Measurements from ENCODE around the gene TF.
"Not testable (repeated sequence)": the region's sequence is repeated elsewhere in the genome, so short reads cannot be mapped to it uniquely, and the experiment has no call there.

Gene TF

DNA sequence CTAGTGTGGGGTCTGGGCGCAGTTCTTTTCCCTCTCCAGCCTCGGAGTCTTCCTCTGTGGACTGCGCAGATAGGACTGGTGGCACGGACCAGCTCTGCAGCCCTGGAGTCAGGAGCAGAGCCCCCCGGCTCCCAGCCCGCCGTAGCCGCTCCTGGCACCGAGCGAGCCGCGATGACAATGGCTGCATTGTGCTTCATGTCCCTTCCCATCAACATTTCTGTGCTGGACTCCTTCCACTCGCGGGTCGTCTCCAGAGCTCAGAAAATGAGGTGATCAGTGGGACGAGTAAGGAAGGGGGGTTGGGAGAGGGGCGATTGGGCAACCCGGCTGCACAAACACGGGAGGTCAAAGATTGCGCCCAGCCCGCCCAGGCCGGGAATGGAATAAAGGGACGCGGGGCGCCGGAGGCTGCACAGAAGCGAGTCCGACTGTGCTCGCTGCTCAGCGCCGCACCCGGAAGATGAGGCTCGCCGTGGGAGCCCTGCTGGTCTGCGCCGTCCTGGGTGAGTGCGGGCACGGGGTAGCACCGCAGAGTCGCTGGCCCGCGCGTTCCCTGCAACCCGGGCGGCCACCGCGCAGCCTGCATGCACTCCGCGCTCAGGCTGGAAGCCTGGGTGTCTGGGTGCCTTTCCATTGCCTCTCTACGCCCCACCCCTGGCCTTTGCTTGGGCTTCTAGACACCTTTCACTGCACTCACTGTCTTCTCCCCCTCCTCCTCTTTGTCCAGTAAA, at the start of gene TF:
Gene TF (plus strand): TSS at position 413 of the 731 bp plus-strand sequence. CDS start 48 bp downstream, at position 461.
- peak; percentile 69 for DNase-seq (ENCODE audit: low spot score)

DNA sequence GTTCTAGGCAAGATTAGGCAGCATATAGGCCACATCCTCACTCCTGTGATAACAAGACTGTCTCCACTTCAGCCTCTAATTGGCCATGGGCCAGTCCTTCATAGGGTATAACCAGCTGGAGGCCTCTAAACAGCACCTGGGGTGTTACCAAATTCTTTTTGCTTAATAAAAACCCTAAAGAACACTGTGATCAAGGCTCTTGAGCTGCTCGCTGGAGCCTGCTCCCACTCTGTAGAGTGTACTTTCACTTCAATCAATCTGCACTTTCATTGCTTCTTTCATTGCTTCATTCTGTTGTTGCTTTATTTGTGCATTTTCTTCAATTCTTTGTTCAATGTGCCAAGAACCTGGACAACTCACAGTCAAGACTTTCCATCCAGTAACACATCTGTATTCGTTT, 48.2 kb upstream of the TF start:
- no peak for DNase-seq (ENCODE audit: low spot score)

DNA sequence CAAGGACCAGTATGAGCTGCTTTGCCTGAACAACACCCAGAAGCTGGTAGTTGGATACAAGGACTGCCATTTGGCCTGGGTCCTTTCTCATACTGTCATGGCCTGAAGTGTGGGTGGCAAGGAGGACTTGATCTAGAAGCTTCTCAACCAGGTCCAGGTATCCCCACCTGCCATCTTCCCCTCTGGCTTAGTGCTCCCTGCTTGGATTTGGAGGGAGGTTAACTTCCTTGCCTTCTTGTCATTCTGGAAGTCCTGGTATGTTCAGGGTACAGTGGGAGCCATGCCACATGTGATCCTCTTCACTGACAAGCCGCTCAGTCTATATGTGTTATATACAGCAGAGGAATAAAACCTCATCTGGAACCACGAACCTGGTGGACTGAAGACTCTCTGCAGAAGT, 46.7 kb upstream of the TF start:
- no peak for DNase-seq (ENCODE audit: low spot score)

DNA sequence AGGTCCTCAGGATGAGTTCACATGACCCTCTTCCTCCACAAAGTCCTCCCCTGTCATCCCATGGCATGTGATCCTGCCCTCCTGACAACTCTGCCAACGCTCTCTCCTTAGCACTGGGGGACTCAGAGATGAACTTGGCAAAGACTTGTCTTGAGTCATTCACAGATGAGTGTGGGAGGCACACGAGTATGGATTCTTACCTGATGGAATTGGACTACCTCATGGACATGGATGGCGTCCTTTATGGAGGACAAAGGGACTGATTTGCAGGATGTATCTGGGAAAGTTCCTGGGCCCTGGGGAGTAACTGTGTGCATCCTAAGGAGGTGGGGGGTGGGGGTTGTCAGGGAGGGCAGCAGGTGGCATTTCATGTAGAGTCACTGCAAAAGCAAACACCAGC, 46.3 kb upstream of the TF start:
- no peak for DNase-seq (ENCODE audit: low spot score)

DNA sequence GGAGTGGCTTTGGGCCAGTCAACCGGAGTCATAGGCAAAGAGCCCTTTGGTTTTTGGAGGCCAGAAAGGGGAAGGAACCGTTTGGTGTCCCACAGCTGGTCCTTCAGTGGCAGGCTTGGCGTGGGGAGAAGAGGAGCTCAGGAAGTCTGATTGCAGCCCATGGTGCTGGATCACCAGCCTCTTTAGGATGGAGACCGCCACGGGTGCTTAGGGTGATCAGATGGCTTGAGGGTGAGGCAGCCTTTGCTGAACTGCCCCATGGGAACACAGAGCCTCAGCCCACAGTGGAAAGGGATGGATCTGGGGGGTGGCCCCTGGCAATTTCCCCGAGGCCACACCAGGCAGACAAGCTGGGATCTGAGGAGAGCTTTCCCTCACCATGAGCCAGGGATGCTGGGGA, 45.8 kb upstream of the TF start:
- no peak for DNase-seq (ENCODE audit: low spot score)

DNA sequence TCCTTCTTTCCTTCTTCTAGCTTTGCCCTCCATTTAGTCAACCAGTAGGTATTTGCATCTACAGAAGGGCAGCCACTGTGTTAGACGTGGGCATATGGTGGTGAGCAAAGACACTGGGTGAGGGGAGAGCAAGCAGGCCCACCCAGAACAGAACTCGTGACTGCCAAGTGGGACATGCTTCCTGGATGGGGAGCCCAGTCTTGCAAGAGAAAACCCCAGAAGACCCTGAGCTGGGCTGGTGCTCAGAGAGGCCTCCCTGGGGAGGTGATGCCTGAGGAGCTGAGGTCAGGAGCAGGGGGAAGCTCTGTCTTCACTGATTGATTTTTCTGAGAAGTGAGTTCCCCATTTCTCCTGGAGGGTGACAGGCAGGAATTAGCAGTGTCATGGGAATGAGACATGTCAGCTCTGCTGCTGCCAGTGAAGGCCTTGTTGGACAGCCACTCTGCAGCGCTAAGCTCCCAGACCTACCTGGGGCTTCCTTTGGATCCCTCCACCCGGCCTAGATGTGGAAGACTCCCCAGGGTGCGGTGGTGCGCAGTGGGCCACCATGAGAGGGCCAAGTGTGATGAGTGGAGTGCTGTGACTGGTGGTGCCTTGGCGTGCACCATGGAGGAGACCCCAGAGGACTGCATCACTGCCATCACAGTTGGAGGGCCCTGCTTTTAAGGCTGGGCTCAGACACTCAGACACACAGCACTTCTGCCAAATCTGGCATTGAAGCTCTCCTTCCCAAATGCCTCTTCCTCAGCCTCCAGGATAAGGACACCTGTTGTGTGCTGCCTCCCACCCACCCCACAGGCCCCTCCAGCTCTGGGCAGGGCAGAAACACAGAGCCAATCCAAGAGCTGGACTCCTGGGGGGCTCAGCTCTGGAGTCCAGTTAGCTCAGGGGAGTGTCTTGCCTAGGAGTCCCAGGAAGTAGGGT, 44.5 kb upstream of the TF start:
- DNase-seq (ENCODE audit: low spot score), result no peak

DNA sequence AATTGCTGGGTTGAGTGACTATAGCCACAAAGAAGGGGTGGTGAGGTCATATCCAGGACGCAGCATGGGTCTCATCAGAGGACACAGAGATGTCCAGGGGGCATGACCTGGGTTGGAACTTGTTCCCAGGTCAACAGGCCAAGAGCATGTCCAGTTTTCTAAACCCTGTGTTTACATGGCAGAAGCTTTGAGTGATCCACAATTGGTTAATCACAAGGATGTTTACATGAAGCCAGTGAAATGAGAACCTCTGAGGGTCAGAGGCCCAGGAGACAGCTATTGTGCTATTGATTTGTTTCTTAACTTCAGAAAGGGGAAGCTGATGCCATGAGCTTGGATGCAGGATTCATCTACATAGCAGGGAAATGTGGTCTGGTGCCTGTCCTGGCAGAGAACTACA, 42.3 kb upstream of the TF start:
- DNase-seq (ENCODE audit: low spot score), result peak; percentile 31

DNA sequence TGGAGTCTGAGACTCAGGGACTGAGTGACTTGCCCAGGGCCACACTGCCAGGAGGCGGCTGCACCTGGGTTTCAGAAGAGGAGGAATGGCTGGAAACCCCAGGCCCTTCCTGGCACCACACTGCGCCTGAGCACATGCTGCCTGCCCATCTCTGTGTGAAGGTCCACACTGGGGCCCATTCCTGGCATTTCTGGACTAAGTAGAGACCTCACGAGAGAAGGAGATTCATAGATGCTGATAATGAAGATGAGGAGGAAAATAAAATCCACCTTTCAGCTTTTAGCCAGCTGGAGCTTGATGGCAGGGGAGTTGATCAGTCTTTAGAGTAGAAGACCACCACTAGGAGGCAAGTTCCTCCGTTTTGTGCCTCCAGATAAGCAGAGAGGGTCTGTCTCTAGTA, 40.2 kb upstream of the TF start:
- DNase-seq (ENCODE audit: low spot score), result no peak

DNA sequence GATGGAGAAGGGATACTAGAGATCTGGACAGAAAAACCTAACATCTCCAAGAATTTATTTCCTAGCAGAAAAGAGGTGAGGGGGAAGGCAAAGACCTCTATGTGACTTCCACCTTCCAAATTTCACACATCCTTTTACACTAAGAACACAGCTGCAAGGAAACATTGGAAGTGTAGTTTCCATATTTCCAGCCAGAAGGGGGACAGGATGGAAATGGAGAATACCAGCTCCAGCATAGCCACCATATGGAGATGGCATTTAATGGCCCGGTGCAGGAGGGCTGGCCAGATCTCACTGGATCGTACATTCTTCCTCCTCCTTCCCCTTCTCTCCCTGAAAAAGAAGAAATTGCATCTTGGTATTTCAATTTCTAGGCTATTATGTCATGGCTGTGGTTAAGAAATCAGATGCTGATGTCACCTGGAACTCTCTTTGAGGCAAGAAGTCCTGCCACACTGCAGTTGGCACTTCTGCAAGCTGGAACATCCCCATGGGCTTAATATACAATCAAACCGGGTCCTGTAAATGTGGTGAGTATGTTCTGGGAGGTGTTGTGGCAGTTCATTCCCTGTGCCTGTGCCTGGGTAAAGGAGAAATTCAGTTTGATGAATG, 36.9 kb upstream of the TF start:
- no peak for DNase-seq (ENCODE audit: low spot score)

DNA sequence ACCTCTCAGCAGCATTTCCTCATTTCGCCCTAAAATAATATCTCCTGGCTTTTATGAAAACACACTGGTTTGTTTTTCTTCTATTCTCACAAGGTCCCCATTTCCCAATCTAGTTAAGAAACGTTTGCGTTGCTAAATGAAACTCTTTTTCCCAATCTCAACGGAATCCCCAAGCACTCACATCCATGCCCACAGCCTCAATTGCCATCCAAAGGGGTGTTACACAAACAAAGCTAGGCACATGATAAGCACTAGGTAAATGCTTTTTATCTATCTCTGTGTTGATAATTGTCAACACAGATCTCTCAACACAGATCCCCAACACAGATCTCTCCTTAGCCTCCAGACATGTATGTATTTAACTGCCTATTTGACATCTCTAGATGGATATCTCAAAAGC, 35.2 kb upstream of the TF start:
- DNase-seq (ENCODE audit: low spot score), result no peak

DNA sequence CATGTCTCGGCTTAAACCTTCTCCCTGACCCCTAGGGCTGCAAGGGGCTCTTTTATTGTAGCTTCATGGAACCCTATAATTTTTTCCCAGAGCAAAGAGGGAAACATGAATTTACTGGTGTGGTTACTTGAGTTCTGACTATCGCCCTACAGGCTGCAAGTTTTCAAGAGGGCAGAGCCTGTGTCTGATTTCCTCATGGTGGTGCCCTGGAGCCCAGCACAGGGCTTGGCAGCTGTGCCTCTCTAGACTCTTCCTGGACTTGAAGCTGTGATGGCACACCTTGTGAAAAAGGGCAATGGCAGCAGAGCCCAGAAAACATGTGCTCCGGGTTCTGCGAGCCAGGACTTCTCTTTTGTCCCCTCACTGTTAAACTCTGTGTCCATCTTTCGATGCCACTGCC, 34.2 kb upstream of the TF start:
- no peak for DNase-seq (ENCODE audit: low spot score)

DNA sequence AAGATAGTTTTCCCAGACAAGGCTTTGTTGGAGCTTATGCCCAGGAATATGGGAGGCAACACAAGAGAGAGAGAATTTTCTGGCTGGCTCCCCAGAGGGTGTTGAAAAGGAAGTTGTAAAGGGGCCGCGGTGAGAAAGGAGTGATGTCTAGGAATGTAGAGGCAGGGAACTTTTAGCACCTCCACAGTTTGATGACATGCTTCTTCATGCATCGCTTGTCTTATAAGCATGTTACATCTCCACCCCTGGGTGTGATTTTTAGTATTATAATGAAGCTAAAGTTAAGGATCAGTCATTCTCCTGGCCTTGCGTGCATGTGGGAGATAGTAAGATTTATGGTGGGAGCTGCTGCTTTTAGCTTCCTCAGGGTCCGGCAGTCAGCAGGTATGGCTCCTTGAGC, 32.8 kb upstream of the TF start:
- DNase-seq (ENCODE audit: low spot score), result no peak

DNA sequence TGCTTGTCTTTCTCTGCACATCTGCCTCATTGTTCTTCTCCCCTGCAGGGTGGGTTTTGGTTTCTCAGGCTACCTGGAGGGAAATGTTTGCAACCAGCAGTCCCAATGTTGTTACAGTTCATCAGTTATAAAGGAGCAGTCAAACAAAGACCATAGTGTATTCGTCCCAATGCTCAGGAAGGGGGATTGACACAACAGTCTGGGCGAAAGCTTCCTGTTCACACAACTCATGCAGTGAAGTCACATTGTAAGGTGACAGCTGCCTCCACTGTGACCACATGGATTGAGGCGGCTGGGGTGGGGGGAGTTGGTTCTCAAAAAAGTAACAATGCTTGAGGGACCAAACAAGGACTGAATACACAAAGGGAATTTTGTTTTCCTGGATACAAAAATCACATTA, 28.8 kb upstream of the TF start:
- DNase-seq (ENCODE audit: low spot score), result no peak

DNA sequence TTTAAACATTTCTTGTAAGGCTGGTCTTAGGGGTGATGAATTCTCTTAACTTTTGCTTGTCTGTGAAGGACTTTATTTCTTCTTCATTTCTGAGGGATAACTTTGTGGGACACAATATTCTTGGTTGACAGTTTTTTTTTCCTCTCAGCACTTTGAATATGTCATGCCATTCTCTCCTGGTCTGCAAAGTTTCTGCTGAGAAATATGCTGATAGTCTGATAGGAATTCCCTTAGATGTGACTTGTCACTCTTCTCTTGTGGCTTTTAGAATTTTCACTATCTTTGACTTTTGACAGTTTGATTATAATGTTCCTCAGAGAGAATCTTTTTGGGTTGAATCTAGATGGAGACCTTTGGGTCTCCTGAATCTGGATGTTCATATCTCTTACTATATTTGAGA, 23.3 kb upstream of the TF start:
- no peak for DNase-seq (ENCODE audit: low spot score)

DNA sequence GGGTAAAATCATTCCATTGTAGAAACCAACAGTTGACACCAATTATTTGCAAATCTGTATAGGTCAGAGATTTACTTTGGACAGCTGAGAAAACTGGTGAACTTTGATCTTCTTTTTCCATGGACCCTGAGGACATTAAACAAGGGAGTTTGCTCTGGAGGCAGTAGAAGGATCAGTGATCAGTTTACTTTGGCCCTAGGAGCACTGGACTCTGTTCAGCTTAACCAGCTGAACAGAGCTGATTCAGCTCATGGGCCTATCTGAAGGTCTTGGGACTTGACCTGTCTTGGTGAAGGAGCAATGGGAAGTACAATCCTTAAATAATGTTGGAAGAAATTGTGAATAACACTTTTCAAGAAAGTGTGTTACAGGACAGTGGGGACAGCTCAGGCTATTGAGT, 15.2 kb upstream of the TF start:
- DNase-seq (ENCODE audit: low spot score), result no peak

DNA sequence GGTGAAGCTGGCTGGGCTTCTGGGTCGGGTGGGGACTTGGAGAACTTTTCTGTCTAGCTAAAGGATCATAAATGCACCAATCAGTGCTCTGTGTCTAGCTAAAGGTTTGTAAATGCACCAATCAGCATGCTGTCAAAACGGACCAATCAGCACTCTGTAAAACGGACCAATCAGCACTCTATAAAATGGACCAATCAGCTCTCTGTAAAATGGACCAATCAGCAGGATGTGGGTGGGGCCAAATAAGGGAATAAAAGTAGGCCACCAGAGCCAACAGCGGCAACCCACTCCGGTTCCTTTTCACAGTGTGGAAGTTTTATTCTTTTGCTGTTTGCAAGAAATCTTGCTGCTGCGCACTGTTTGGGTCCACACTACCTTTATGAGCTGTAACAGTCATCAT, 14.0 kb upstream of the TF start:
- DNase-seq (ENCODE audit: low spot score), result not testable (repeated sequence)

DNA sequence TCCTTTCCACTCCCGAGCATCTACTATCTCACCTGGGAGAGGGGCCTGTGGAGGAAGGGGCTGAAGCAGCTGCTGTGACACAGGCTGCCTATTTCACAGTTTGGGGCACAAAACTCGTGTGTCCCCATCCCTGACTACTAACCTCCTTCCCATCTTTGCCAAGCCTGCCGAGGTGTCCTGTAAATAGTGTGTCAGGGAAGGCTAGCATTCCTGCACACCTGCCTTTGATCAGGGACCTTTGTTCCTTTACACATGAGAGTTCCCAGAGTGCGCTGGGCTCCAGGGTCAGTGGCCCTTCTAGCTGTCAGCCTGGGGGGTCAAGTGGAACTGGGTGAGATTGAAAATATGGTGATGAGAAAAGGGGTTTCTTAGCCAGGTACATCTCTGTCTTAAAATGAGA, 13.0 kb upstream of the TF start:
- DNase-seq (ENCODE audit: low spot score), result peak; percentile 41

DNA sequence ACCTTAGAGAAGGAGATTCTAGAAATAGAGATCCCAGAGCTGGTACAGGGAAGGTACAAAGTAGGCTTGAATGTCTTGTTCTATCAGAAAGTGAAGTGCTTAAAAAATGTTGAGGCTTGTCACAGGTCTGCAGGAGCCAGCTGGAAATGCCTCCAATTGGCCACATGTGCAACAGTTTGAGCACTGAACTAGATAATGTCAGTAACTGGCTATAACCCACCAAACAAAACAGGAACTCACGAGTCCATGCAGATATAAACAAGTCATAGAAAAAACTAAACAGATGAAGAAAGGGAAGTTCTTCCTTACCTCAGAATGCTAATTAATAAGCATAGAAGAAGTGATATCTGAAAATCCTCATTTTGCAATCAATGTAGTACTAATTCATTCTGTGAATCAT, 11.9 kb upstream of the TF start:
- DNase-seq (ENCODE audit: low spot score), result no peak

DNA sequence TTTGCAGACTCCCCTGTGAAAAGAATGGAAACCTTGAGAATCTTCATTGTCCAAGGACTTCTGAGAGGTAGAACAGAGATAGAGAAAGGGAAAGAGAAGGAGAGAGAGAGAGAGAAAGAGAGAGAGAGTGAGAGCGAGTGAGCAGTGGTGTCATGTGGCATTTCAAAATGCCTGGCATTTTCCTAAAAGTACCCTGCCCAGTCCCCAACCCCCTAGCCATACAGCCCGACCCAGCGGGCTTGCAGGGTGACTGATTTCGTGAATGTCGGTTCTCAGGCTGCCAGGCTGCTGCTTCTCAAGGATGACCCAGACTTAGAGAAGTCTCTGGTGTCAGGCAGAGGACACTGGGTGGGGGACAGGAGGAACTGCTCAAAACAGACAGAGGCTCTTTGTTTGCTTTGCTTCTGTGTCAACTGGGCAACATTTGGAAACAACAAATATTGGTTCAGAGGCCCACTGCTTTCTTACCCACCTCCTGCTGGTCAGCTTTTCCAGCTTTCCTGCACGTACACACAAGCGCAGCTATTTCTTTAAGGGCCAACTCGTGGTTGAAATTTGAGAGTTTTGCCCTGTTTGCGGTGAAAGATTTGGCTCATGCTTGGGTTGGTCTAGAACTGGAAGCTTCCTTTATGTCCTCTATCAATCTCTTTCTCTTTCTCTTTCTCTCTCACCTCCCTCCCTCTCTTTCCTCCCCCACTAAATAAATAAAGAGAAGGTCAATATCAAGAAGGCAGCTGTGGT, 3.7 kb upstream of the TF start:
- peak; percentile 70 for DNase-seq (ENCODE audit: low spot score)

DNA sequence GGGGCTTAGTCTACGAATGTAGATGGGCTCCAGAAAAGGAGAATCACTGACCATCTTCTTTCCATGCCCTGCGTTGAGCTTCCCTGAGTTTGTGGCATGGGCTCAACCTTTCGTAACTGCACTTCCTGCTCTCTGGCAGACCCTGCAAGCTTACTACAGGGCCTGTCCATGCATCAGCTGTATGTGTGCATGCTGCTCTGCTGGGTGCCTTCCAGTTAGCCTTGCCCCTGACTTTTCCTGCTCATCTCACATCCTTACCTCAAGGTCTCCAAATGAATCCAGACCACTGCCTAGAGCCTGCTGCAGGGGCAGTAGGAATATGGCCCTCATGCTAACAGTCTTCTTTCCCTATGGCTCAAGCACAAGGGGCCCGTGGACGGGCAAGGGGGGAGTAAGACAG, 2.0 kb upstream of the TF start:
- DNase-seq (ENCODE audit: low spot score), result no peak

DNA sequence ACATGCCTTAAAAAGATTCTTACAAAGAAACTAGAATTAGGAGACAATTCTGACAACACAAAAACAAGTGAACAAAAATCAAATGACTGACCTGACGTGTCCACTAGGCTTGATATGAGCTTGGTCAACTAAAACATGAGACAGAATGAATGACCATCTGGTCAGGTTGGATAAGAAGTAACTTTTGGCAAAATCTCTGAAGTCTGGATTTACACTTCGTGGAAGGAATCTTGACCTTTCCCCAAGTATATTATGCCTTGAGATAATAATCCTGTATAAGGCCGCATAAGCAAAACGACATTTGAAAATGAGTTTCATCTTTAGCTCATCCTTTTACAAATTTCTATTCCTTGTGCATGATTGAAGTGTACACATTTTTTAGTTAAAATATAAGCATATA, 1.1 kb upstream of the TF start:
- DNase-seq (ENCODE audit: low spot score), result no peak

DNA sequence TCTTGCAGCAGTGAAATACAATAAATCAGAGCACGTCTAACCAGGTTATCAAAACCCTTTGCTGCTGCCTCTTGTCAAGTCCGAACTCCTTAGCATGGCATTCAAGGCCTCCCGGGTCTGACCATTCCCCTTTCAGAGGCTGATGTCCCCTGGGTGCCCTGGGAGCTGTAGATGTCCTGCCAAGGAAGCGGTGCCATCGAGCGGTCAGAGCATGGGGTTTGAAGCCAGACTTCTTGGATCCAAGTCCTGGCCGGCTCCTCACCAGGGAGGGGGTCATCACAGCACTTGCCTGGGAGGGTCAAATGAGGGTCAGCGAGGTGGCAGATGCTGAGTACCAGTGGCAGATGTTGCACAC, 496 bp downstream of the TF start:
- peak; percentile 31 for DNase-seq (ENCODE audit: low spot score)

DNA sequence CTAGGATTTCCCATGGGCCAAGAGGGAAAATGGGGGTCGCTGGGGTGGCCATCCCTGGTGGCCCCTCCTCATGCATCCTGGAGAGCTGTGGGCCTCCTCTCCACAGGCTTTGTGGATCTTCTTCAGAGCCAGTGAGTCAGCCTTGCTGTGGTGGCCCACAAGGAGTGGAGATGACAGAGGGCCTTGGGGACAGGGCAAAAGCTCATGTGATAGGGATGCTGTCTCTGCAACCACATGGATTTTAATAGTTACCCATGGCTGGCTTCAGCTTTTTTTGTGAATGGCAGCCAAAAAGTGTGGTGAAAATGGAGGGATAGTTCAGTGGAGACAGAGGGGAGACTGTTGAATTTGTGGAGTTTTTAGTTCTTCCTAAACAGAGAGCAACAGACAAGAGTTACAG, 1.2 kb downstream of the TF start:
- DNase-seq (ENCODE audit: low spot score), result no peak
